Peyer's patch (tissue), 4 donors: ENCODE results near the gene NARF.

Experiments
- CTCF ChIP-seq, 6 experiments: fragments of 450-650 bp in 4 of 6; fragments of 200-600 bp in 2 of 6; sonication (generic) in 1 of 6; IDR thresholded peaks; one replicate each; pipeline ENCODE4 v1.5.1; 2017 to 2019; ENCODE audit warnings: antibody characterized with exemption in 6 of 6, mild to moderate bottlenecking in 3 of 6, moderate library complexity in 1 of 6
- POLR2A ChIP-seq, 2 donors: fragments of 450-650 bp; IDR thresholded peaks; one replicate each; pipeline ENCODE4 v1.5.1; 2017; ENCODE audit warnings: antibody characterized with exemption in 2 of 2, mild to moderate bottlenecking in 2 of 2, moderate library complexity in 2 of 2

GRCh38 chr17:82441691-82442487 lies 16.7 kb upstream of the NARF start:
- no peak for TF ChIP-seq CTCF (IDR thresholded peaks at IDR 0.05)
- TF ChIP-seq POLR2A (IDR thresholded peaks at IDR 0.05): no peak
